ENCODE data around the gene KRTAP9-4.
"Not testable (repeated sequence)": the region's sequence is repeated elsewhere in the genome, so short reads cannot be mapped to it uniquely, and the experiment has no call there.

The KRTAP9-4 gene, protein sequence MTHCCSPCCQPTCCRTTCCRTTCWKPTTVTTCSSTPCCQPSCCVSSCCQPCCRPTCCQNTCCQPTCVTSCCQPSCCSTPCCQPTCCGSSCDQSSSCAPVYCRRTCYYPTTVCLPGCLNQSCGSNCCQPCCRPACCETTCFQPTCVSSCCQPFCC

DNA sequence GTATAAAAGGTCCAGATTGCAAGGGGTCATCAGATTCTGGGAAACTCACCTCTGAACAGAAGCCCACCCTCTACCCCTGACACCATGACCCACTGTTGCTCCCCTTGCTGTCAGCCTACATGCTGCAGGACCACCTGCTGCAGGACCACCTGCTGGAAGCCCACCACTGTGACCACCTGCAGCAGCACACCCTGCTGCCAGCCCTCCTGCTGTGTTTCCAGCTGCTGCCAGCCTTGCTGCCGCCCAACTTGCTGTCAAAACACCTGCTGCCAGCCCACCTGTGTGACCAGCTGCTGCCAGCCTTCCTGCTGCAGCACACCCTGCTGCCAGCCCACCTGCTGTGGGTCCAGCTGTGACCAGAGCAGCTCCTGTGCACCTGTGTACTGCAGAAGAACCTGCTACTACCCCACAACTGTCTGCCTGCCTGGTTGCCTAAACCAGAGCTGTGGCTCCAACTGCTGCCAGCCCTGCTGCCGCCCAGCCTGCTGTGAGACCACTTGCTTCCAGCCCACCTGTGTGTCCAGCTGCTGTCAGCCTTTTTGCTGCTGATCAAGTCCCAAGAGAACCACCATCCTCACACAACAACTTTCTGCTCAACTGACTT, at the start of gene KRTAP9-4:
KRTAP9-4 (plus strand) TSS at position 51 of the 604 bp plus-strand sequence; CDS start at position 85, 34 bp downstream.
- in situ Hi-C loops (cut with HindIII; ENCODE audit: low sequenced_read_pairs) = not testable (repeated sequence)

DNA sequence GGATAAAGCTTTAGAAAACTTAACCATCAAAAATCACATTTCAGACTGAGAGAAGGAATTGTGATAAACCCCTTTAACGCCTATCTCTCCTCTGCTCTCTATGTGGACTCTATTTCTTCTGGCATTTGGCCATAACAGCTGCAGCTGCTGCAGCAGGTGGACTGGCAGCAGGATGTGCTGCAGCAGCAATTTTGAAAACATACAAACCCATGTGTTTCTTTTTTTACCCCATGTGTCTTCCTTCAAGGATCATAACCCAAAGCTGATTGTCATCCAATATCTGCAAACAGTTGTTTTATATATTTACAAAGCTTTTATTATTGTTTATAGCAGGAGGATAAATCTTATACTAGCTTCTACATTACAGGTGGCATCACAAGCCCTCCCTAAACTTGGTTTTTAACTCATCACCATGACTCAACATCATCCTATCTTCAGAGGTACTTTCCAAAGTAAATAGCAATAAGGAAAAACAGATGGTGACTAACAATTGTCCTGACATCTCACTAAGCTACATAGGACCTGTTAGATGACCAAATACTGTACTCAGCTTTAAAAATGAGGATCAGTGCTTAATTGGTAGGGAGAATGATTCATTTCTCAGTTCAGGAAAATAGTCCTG, 37.5 kb upstream of the KRTAP9-4 start:
- in situ Hi-C loops (cut with HindIII; ENCODE audit: low sequenced_read_pairs) = no loop called here

DNA sequence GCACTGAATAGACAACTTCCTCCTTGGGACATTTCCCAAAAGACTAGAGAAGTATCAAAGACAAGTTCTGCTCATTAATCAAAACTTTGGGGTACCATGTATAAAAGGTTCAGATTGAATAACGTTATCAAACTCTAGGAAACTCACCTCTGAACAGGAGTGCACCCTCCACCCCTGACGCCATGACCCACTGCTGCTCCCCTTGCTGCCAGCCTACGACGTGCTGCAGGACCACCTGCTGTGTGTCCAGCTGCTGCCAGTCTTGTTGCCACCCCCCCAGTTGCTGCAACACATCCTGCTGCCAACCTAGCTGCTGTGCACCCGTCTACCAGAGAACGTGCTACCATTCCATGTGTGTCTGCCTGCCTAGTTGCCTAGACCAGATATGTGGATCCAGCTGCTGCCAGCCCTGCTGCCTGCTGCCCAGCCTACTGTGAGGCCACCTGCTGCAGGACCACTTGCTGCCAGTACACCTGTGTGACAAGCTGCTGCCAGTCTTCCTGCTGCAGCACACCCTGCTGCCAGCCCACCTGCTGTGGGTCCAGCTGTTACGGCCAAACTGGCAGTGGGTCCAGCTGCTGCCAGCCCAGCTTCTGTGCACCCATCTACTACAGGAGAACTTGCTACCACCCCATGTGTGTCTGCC, 36.8 kb upstream of the KRTAP9-4 start:
- in situ Hi-C loops (cut with HindIII; ENCODE audit: low sequenced_read_pairs) = no loop called here

DNA sequence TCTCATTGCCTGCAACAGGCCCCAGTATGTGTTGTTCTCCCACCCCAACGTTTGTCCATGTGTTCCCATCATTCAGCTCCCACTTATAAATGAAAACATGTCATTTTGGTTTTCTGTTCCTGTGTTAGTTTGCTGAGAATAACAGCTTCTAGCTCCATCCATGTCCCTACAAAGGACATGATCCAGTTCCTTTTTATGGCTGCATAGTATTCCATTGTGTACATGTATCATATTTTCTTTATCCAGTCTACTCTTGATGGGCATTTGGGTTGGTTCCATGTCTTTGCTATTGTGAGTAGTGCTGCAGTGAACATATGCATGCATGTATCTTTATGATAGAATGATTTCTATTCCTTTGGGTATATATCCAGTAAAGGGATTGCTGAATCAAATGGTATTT, 33.8 kb upstream of the KRTAP9-4 start:
- in situ Hi-C loops (cut with HindIII; ENCODE audit: low sequenced_read_pairs) = no loop called here

DNA sequence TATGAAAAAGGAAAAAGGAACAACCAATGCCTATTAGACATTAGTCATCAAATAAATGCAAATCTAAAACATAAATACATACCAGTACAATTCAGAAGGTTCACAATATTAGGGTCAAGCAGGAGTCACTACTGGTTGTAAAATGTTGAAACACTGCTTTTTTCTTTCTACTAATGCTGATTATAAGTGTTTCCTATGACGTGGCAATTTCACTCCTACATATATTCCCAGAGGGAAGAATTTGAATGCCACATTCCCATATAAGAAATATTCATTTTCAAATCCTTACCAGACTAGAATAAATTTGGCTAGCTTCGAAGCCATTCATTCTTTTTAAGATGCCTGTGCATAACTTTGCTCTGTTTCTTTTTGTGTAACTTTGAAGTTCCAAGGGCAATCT, 25.7 kb upstream of the KRTAP9-4 start:
- in situ Hi-C loops (cut with HindIII; ENCODE audit: low sequenced_read_pairs) = no loop called here

DNA sequence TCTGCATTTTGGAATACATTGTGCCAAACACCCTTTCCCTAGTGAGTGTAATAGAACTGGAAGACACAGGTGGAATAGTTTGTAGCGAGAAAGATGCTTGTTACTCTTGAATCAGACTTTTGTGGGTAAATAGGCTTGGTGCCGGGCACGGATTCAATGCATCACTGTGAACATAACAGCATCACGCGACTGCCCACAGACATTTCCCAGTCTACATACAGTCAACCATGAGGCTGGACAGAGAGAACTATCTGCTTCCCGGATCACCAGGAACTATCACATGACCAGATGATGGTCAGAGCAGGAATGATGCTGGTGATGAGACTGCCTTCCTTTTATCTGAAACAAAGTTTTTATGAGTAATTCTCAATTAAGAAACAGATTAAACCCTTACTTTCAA, 23.4 kb upstream of the KRTAP9-4 start:
- in situ Hi-C loops (cut with HindIII; ENCODE audit: low sequenced_read_pairs) = no loop called here

DNA sequence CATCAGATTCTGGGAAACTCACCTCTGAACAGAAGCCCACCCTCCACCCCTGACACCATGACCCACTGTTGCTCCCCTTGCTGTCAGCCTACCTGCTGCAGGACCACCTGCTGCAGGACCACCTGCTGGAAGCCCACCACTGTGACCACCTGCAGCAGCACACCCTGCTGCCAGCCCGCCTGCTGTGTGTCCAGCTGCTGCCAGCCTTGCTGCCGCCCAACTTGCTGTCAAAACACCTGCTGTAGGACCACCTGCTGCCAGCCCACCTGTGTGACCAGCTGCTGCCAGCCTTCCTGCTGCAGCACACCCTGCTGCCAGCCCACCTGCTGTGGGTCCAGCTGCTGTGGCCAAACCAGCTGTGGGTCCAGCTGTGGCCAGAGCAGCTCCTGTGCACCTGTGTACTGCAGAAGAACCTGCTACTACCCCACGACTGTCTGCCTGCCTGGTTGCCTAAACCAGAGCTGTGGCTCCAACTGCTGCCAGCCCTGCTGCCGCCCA, 22.8 kb upstream of the KRTAP9-4 start, which contains the start of gene KRTAP9-2:
KRTAP9-2 (plus strand) TSS at position 51 of the 498 bp plus-strand sequence; CDS start at position 58, 7 bp downstream.
- in situ Hi-C loops (cut with HindIII; ENCODE audit: low sequenced_read_pairs) = not testable (repeated sequence)

DNA sequence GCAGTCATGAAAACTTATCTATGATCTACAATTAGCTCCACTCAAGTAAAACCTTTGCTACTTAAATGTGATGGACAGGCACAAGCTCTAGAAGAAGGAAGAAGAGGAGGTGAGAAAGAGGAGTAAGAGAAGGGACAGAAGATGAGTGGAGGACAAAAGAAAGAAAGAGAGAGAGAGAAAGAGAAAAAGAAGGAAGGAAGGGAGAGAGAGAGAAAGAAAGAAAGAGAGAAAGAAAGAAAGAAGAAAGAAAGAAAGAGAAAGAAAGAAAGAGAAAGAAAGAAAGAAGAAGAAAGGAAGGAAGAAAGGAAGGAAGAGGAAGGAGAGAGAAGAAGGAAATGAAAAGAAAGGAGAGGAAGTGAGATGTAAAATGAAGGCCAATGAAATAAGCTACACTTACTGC, 19.4 kb upstream of the KRTAP9-4 start:
- in situ Hi-C loops (cut with HindIII; ENCODE audit: low sequenced_read_pairs) = no loop called here

DNA sequence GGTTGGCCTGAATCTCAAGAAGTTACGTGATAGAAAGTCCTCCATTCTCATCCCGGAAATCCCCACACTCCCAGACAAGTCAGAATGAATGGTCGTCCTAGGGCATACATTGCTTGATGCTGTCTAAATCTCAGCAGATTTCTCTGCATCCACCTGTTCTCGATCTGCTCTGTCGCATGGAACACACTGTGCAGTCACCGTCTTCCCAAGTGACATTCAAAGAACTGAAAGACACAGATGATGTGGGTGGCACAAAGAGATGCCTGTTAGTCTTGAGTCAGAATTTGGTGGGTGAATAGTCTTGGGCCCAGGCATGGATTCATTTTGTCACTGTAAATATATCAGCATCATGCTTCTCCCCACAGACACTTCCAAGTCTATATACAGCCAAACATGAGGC, 17.8 kb upstream of the KRTAP9-4 start:
- in situ Hi-C loops (cut with HindIII; ENCODE audit: low sequenced_read_pairs) = no loop called here

DNA sequence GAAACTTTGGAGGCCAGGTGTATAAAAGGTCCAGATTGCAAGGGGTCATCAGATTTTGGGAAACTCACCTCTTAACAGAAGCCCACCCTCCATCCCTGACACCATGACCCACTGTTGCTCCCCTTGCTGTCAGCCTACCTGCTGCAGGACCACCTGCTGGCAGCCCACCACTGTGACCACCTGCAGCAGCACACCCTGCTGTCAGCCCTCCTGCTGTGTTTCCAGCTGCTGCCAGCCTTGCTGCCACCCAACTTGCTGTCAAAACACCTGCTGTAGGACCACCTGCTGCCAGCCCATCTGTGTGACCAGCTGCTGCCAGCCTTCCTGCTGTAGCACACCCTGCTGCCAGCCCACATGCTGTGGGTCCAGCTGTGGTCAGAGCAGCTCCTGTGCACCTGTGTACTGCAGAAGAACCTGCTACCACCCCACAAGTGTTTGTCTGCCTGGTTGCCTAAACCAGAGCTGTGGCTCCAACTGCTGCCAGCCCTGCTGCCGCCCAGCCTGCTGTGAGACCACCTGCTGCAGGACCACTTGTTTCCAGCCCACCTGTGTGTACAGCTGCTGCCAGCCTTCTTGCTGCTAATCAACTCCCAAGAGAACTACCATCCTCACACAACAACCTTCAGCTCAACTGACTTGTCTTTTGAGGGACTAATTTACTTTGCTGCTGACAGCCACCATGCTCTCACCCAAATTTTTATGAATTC, 16.9 kb upstream of the KRTAP9-4 start, which contains the start of gene KRTAP9-3:
KRTAP9-3 (plus strand) TSS at position 51 of the 707 bp plus-strand sequence; CDS start at position 104, 53 bp downstream.
- in situ Hi-C loops (cut with HindIII; ENCODE audit: low sequenced_read_pairs) = not testable (repeated sequence)

DNA sequence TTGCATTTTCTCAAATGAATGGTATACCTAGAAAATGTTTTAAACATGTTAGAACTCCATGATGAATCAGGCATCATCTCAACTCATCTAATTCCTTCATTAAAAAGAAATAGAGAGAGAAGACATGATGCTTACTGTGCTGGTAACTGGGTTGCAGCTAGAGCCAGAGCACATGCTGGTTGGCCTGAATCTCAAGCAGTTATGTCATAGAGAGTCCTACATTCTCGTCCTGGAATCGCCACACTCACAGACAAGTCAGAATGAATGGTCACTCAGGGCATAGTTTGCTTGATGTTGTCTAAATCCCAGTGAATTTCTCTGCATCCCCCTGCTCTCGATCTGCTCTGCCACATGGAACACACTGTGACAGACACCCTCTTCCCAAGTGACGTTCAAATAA, 12.4 kb upstream of the KRTAP9-4 start:
- in situ Hi-C loops (cut with HindIII; ENCODE audit: low sequenced_read_pairs) = not testable (repeated sequence)

DNA sequence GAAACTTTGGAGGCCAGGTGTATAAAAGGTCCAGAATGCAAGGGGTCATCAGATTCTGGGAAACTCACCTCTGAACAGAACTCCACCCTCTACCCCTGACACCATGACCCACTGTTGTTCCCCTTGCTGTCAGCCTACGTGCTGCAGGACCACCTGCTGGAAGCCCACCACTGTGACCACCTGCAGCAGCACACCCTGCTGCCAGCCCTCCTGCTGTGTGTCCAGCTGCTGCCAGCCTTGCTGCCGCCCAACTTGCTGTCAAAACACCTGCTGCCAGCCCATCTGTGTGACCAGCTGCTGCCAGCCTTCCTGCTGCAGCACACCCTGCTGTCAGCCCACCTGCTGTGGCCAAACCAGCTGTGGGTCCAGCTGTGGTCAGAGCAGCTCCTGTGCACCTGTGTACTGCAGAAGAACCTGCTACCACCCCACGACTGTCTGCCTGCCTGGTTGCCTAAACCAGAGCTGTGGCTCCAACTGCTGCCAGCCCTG, 11.5 kb upstream of the KRTAP9-4 start, which contains the start of gene KRTAP9-8:
KRTAP9-8 (plus strand) TSS at position 51 of the 489 bp plus-strand sequence; CDS start at position 104, 53 bp downstream.
- in situ Hi-C loops (cut with HindIII; ENCODE audit: low sequenced_read_pairs) = not testable (repeated sequence)

DNA sequence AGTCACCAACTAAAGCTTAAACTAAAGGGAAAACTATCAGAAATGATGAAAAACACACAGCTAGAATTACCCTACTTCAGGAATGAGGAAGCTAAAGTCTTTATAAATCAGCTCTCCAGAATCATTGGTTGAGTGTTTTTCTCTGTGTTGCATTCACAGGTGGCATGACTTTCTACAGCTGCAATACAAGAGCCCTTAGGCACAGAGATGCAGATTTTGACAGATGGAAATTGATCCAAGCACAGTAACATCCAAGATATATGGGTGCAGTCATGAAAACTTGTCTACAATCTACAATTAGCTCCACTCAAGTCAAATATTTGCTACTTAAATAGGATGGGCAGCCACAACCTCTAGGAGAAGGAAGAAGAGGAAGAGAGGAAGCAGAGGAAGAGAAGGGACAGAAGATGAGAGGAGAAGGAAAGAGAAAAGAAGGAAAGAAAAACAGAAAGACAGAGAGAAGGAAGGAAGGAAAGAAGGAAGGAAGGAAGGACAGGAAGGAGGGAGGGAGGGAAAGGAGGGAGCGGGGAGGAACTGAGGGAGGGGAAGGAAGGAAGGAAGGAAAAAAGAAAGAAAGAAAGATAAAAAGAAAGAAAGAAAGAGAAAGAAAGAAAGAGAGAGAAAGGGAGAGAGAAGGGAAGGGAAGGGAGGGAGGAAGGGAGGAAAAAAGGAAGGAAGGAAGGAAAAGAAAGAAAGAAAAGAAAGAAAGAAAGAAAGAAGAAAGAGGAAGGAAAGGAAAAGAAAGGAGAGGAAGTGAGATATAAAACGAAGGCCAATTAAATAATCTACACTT, 2.3 kb upstream of the KRTAP9-4 start:
- in situ Hi-C loops (cut with HindIII; ENCODE audit: low sequenced_read_pairs) = not testable (repeated sequence)

DNA sequence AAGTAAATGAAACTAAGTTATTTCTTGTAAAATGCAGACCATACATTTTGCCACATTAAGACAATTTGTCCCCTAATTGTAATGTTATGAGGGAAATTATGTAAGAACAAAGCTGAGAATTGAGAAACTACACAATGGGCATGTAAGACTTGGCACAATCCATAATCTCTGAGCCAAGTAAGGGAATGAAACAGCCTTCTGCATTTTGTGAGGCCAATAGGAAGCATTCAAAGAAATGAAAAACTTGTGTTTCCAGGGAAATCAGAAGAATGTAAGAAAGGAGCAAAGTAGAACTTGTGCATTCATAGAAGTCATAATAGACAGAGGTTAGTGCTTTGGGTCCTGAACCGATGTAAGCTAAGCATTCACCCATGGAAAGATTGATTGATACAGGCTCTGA, 1.8 kb downstream of the KRTAP9-4 start:
- in situ Hi-C loops (cut with HindIII; ENCODE audit: low sequenced_read_pairs) = no loop called here

DNA sequence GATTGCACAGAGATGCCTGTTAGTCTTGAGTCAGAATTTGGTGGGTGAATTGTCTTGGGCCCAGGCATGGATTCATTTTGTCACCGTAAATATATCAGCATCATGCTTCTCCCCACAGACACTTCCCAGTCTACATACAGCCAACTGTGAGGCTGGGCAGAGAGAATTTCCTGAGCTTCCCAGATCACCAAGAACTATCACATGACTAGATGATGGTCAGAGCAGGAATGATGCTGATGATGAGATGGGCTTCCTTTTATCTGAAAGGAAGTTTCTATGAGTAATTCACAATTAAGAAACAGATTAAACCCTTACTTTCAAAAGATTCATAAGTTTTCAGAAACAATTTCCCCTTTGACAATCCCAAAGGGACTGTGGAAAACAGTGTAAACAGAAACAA, 5.4 kb downstream of the KRTAP9-4 start:
- in situ Hi-C loops (cut with HindIII; ENCODE audit: low sequenced_read_pairs) = no loop called here

DNA sequence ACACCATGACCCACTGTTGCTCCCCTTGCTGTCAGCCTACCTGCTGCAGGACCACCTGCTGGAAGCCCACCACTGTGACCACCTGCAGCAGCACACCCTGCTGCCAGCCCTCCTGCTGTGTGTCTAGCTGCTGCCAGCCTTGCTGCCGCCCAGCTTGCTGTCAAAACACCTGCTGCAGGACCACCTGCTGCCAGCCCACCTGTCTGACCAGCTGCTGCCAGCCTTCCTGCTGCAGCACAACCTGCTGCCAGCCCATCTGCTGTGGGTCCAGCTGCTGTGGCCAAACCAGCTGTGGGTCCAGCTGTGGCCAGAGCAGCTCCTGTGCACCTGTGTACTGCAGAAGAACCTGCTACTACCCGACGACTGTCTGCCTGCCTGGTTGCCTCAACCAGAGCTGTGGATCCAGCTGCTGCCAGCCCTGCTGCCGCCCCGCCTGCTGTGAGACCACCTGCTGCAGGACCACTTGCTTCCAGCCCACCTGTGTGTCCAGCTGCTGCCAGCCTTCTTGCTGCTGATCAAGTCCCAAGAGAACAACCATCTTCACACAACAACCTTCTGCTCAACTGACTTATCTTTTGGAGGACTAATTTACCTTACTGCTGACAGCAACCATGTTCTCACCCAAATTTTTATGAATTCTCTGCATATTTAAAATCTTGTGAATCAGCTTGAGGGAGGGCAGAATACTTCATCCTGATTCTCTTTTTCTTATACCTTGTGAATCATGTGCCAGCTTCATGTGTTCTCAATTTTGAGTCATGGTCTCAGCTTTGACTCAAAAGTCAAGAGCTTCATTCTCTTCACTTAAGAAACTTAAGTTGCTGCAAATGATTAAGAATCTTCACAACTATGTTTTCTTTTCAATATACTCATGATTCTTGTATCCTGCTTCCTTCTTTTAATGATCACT, 6.1 kb downstream of the KRTAP9-4 start, which contains the start of gene KRTAP9-9:
KRTAP9-9 (plus strand) TSS at position 4 of the 910 bp plus-strand sequence.
- in situ Hi-C loops (cut with HindIII; ENCODE audit: low sequenced_read_pairs) = not testable (repeated sequence)

DNA sequence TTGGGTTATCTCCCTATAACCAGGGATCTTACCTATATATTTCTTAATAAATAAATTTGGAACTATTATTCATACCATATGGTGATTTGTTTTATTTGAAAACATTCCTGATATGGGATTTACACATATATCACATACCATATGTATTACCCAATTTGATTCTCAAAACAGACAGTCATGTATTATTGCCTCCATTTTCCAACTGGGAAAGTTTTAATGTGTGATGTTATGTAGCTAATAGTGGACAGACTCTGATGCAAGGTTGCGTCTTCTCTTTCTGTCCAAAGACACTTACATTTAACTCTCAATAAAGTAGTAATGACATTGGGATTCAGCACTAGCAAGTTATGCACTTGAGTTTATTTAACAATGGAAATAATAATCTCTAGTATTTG, 6.8 kb downstream of the KRTAP9-4 start:
- in situ Hi-C loops (cut with HindIII; ENCODE audit: low sequenced_read_pairs) = no loop called here

DNA sequence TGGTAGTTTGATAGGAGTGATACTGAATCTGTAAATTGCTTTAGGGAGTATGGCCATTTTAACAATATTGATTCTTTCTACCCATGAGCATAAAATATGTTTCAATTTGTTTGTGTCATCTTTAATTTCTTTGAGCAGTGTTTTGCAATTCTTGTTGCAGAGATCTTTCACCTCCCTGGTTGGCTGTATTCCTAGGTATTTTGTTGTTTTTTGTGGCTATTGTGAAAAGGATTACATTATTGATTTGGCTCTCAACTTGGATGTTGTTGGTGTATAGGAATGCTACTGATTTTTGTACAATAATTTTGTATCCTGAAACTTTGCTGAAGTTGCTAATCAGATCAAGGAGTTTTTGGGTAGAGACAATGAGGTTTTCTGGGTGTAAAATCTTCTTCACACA, 8.9 kb downstream of the KRTAP9-4 start:
- in situ Hi-C loops (cut with HindIII; ENCODE audit: low sequenced_read_pairs) = no loop called here

DNA sequence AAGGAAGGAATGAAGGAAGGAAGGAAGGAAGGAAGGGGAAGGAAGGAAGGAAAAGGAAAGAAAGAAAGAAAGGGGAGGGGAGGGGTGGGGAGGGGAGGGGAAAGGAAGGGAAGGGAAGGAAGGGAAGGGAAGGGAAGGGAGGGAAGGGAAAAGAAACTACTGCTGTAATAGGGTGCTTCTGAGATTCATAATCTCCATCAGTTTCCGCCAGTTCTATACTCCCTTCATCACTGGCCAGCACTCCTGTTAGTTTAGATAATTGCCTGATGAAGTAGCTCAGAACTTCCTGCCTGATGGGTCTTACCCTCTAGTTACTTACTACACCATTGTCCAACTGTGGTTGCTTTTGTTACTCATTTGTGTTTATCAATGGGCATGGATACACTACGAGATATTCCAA, 13.7 kb downstream of the KRTAP9-4 start:
- in situ Hi-C loops (cut with HindIII; ENCODE audit: low sequenced_read_pairs) = no loop called here

Data from DLD1 (cell line).